ENCODE results near the gene NBAS. TPM values are rescaled to one million over a fixed set of nuclear protein-coding genes. Genes with fewer than 3 reads are reported as not detected.

NBAS gene
- total RNA-seq, 1 donor from 2014 or later, result 57.6 TPM

DNA sequence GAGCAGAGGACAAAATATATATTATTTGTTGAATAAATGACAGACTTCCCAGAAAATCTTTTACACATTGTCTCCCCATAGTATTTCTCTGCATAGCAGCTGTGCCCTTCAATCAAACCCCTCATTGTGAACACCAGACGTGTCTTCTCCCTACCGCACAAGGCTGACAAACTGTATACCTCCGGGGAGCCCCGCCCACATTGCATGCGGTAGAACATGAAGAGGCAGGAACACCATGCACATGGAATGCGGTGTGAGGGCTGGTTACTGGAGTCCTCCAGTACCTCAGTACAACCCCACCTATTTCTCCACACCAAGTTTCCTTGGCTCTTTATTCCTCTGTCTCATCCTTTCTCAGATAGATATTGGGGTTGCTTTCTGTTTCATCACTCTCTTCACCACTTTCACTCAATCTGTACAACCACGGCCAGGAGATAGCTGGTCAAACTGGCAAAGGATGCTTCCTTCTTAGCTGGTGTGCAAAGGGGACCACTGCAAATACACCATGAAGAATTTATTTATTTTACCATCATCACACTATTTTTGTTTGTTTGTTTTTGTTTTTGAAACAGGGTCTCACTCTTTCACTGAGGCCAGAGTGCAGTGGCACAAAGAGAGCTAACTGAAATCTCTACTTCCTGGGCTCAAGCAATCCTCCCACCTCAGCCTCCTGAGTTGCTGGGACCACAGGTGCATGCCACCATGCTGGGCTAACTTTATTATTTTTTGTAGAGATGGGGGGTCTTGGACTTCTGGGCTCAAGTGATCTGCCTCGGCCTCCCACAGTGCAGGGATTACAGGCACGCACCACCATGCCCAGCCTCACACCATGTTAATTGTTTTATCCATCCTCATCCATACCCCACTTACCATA is 2.3 kb upstream of the NBAS start:
- FAIRE-seq, result no peak
- no peak overlapping the region for H3K4me3 ChIP-seq (ENCODE audit: insufficient read depth, low read depth, low read length)
- no peak for TF ChIP-seq EZH2 (IDR thresholded peaks at IDR 0.05; ENCODE audit: insufficient read depth, low read length)
- TF ChIP-seq, protein P1, sequence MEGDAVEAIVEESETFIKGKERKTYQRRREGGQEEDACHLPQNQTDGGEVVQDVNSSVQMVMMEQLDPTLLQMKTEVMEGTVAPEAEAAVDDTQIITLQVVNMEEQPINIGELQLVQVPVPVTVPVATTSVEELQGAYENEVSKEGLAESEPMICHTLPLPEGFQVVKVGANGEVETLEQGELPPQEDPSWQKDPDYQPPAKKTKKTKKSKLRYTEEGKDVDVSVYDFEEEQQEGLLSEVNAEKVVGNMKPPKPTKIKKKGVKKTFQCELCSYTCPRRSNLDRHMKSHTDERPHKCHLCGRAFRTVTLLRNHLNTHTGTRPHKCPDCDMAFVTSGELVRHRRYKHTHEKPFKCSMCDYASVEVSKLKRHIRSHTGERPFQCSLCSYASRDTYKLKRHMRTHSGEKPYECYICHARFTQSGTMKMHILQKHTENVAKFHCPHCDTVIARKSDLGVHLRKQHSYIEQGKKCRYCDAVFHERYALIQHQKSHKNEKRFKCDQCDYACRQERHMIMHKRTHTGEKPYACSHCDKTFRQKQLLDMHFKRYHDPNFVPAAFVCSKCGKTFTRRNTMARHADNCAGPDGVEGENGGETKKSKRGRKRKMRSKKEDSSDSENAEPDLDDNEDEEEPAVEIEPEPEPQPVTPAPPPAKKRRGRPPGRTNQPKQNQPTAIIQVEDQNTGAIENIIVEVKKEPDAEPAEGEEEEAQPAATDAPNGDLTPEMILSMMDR (IDR thresholded peaks at IDR 0.05; ENCODE audit: insufficient read depth, low read depth, low read length), result no peak
- H4K20me1 ChIP-seq (ENCODE audit: insufficient read depth, low read length), result peaks cover 9% of the 10 kb centered on the region
- no peak for DNase-seq (ENCODE audit: low read depth)
- peaks cover 20% of the 10 kb centered on the region for H3K4me1 Mint-ChIP-seq (ENCODE audit: low read depth, unreplicated experiment)
- H3K4me2 ChIP-seq (ENCODE audit: low read length), result no peak overlapping the region
- H3K27ac Mint-ChIP-seq (ENCODE audit: unreplicated experiment), result peak overlapping the region; percentile 59
- peaks cover 2% of the 10 kb centered on the region for H3K36me3 Mint-ChIP-seq (ENCODE audit: low read depth, unreplicated experiment)
- H3K9me3 ChIP-seq (ENCODE audit: insufficient read depth, low read depth, low read length), result no peaks in the 10 kb centered on the region
- H3K79me2 ChIP-seq (ENCODE audit: insufficient read depth, low read length), result peaks cover 29% of the 10 kb centered on the region
- H2AFZ ChIP-seq (ENCODE audit: low read depth, low read length), result no peak overlapping the region
- no peaks in the 10 kb centered on the region for H3K36me3 ChIP-seq (ENCODE audit: insufficient read depth, low read length)
- no peak overlapping the region for H3K4me3 Mint-ChIP-seq (ENCODE audit: unreplicated experiment)
- H3K27me3 Mint-ChIP-seq (ENCODE audit: low read depth, unreplicated experiment), result no peaks in the 10 kb centered on the region
- H3K4me1 ChIP-seq (ENCODE audit: insufficient read depth, low read length), result peaks cover 5% of the 10 kb centered on the region
- H3K9me3 Mint-ChIP-seq (ENCODE audit: unreplicated experiment), result no peaks in the 10 kb centered on the region
- H3K9ac ChIP-seq (ENCODE audit: low read length), result no peak overlapping the region
- H3K27me3 ChIP-seq (ENCODE audit: insufficient read depth, low read length), result no peaks in the 10 kb centered on the region
- no peak overlapping the region for H3K27ac ChIP-seq (ENCODE audit: low read depth, low read length)

DNA sequence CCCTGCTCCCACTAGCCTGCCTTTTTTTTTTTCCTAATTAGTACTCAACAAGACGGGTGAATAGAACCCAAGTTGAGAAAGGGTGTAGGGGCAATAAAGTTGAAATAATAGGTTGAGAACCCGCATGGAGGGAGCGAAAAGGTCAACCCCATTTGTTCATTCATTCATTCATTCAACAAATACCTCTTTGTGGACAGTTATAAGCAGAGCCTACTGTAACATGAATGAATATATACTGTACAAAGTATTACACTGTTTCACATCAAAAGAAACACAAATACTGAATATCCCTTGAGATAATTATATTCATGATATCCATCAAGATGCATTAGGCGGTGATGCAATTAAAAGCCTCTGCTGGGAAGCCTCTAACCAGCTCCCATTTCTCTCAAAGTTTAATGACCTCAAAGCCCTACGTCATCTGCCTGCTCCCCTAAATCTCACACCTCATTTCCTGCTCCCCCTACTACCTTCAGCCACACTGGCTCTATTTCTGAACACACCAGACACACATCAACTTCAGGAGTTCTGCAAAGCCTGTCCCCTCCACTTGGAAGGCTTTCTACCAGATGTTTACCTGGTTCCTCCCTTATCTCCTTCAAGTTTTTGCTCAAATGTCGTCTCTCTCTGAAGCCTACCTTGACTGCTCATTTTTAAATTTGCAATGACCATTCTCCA is 1.4 kb upstream of the NBAS start:
- peak overlapping the region; percentile 100 for H3K27ac Mint-ChIP-seq (ENCODE audit: unreplicated experiment)
- peak overlapping the region; percentile 94 for H3K27ac ChIP-seq (ENCODE audit: low read depth, low read length)
- H3K27me3 ChIP-seq (ENCODE audit: insufficient read depth, low read length), result no peaks in the 10 kb centered on the region
- no peaks in the 10 kb centered on the region for H3K9me3 ChIP-seq (ENCODE audit: insufficient read depth, low read depth, low read length)
- H3K9me3 Mint-ChIP-seq (ENCODE audit: unreplicated experiment), result no peaks in the 10 kb centered on the region
- DNase-seq (ENCODE audit: low read depth) (no peak), FAIRE-seq (no peak)
- peaks cover 38% of the 10 kb centered on the region for H3K79me2 ChIP-seq (ENCODE audit: insufficient read depth, low read length)
- H3K4me1 ChIP-seq (ENCODE audit: insufficient read depth, low read length), result peaks cover 5% of the 10 kb centered on the region
- H4K20me1 ChIP-seq (ENCODE audit: insufficient read depth, low read length), result peaks cover 15% of the 10 kb centered on the region
- peak overlapping the region; percentile 93 for H2AFZ ChIP-seq (ENCODE audit: low read depth, low read length)
- no peak for TF ChIP-seq EZH2 (IDR thresholded peaks at IDR 0.05; ENCODE audit: insufficient read depth, low read length)
- TF ChIP-seq, protein P1 (IDR thresholded peaks at IDR 0.05; ENCODE audit: insufficient read depth, low read depth, low read length), result no peak
- H3K27me3 Mint-ChIP-seq (ENCODE audit: low read depth, unreplicated experiment), result no peaks in the 10 kb centered on the region
- peaks cover 20% of the 10 kb centered on the region for H3K4me1 Mint-ChIP-seq (ENCODE audit: low read depth, unreplicated experiment)
- no peaks in the 10 kb centered on the region for H3K36me3 ChIP-seq (ENCODE audit: insufficient read depth, low read length)
- peak overlapping the region; percentile 93 for H3K4me2 ChIP-seq (ENCODE audit: low read length)
- peak overlapping the region; percentile 94 for H3K9ac ChIP-seq (ENCODE audit: low read length)
- peak overlapping the region; percentile 99 for H3K4me3 Mint-ChIP-seq (ENCODE audit: unreplicated experiment)
- H3K36me3 Mint-ChIP-seq (ENCODE audit: low read depth, unreplicated experiment), result peaks cover 2% of the 10 kb centered on the region
- peak overlapping the region; percentile 96 for H3K4me3 ChIP-seq (ENCODE audit: insufficient read depth, low read depth, low read length)

Measured in astrocyte (in vitro differentiated cells and primary cell).